ENCODE results near the gene PKM.
A peak's percentile ranks its signal among the peaks of the same experiment; 100 is the strongest.

Gene PKM

DNA sequence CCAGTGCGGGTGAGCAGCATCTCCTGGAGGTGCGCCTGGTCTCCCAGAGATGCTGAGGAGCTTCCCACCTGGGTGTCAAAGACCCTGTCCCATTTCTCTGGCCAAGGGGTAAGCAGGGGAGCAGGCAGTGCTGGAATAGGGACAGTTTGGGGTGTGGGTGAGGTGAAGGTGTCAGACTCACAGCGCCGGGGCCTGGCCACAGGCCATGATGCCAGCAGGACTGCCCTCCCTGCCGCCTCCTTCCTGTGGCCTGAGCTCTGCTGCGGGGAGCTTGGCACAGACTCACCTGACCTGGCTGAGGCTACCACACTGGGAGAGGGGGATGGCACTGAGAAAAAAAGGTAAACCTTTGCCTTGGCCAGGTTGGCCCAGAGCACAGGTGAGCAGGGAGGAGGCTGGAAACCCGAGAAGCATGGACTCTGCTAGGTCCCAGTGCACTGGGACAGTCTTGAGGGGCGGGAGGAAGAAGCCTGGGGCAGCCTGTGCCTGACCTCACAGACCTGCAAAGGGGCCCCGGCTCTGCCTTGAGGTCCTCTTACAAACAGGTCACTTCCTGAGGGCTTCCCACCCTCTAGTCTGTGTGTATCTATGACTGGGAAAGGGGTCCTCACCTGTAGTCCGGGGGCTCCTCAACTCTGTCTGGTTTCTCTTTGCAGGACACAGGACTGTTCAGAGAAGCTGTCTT is 61.6 kb downstream of the PKM start:
- intact Hi-C loops (cut with DNase I), result no loop called here
- DNase-seq, result peak in 1 of 42 donors; percentile 26

DNA sequence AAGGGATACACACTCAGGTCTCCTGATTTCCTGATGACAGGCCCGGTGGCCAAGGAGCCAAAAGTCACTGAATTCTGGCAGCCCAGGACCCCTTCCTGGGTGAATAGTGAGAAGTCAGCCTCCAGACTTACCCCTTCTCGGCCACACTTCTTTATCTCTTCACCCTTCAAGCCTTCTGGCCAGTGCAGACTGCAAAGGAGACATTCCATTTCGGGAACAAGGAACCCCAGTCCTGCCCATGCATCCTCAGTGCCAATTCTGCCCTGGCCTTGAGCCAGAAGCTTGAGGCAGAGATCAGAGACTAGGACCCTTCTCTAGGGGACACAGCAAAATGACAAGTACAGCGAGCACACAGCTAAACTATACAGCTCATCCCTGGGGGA is 62.2 kb downstream of the PKM start:
- intact Hi-C loops (cut with DNase I), result no loop called here
- DNase-seq, result no peak

DNA sequence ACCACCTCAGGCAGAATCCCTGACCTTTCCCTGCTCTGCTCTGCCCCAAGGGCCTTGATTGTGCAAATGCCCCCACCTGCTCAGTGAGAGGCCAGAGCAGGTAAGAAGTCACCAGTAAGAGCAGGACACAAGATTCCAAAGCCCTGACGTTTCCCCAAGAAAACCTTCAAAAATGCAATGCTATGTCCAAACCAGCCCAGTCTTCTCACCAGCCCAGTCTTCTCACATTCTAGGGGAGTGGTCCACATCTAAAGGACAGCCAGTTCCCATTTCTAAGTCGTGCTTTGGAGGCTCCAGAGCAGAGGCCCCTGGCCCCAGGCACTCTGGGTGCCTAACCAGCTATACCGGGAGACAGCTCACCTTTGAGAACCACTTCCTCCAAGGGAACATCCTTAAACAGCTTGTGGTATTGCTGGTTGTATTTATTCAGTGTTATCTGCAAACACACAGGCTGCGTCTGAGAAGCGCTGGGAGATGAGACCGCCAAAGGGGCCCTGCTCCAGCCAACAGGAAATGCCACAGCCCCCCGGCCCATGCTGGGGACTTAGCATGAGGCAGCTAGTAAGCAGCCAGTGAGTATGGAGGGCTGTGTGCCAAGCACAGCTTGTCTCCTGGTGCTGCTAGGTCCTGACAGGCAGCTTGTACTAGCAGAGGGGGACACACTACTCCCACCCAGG is 62.7 kb downstream of the PKM start:
- intact Hi-C loops (cut with DNase I), result no loop called here
- no peak for DNase-seq

DNA sequence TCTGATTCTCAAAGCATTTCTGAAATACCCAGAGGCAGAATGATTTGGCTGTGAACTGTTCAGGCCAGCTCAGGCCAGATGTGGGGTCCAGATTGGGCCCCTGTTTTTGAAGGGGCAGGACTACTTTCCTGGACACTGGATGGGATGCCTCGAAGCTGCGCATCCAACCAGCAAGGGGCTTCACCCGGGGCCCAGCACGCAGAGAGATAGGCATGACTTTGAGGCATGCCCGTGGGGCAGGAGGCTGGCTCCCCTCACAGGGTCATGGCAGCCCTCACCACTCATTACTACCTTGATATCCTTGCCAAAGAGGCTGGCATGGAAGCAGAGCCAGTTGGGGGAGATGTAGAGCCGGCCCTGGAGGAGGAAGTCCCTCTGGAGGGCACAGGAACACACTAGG is 63.5 kb downstream of the PKM start:
- DNase-seq, result no peak
- intact Hi-C loops (cut with DNase I), result no loop called here

DNA sequence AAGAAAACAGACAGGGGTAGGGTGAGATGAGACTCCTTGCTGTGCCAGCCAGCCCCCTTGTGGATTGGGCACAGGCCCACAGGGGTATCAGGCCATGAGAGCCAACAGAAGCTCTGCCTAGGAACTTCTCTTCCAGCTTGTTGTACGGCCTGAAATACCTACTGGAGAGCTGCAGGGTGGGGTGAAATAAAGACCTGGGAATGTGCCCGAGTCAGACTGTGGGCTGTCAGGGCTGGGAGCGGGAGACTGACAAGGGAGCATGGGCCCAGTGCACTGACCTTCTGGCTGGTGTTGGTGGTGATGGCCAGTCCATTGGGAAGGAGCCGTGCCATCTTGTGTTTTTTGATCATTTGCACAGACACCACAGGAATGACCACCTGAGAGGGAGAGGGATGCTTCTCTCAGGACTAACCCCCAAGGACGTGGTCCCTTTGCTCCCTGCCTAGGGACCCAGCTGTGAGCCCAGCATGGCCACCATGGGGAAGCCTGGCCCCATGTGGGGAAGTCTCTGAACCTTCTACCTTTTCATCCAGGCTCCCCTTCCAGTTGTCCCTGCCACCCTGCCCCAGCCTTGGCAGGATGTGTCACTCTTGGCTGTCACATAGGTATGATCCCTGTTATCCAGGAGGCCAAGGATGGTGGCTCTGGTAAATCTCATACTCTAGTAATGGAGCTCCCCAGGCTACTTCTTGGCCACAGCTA is 64.1 kb downstream of the PKM start:
- no peak for DNase-seq
- intact Hi-C loops (cut with DNase I), result no loop called here

DNA sequence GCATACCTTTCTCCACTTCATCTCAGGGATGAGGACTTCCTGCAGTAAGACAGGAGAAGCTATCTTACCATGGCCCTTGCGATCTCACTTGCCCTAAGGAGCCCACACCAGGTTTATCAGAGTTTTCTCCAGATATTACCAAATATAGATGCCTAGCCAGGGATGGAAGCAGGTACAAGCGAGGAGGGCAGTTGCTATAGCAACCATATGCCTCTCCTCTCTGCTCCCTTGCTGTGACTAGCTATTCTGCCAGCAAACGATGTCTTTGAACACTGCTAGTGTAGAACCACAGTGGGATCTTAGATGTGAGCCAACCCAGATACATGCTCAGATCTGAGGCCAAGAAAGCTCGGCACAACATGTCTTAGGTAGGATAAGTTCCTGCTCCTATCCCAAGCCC is 67.3 kb downstream of the PKM start:
- peak in 24 of 42 donors; percentile 8 to 87 (median 54) for DNase-seq
- intact Hi-C loops (cut with DNase I), result no loop called here

DNA sequence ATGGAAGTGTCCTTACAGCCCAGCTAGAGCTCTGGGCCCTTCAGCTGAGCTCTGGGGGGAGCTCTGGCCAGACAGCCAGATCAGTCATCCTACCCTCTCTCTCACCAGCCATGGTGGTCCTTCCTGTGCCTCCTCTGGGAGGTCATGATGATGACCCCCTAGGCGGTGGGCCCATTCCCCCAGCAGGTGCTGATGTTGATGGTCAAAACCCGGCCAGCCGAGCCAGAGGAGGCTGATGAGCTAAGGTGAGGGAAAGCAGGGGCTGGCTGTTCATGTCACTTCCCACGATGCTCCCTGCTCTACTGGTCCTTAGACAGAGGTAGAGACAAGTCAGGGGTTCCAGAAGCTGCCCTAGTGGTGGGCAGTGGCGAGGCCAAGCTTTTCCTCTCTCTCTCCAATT is 68.4 kb downstream of the PKM start:
- intact Hi-C loops (cut with DNase I), result no loop called here
- DNase-seq, result peak in 1 of 42 donors; percentile 14

DNA sequence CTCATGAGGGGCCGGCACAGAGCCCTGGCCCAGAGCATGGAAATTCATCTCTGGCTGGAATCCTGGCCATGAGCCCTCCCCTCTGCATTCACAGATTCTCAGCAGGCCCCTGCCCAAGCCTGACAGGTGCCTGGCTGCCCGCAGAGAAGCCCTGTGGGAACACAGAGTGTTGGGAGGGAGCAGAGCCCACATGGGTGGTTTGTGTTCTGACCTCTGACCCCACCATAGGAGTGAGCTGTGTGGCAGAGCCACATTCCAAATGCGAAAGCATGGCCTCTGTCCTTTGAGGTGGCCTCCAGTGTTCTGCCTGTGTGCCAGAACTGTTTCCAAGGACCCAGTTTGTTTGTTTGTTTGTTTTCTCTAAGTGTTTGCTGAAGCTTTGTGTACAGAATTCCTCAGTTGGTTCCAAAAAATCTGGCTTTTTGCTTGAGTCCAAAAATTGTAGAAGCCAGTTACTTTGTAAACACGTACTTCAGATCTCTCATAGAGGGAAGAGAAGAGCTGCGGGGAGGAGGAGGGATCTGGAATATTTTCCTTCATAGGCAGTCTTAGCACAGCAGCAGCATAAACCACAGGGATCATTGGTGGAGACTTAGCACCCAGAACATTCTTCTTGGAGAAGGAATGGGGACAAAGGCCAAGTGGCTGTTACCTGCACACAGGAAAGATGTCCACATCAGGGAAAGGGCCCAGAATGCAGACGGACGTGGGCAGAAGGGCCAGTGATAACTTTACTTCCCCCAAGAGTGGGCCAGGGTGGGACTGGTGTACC is 69.4 kb downstream of the PKM start:
- DNase-seq, result peak in 6 of 42 donors; percentile 16 to 47 (median 32)
- intact Hi-C loops (cut with DNase I), result no loop called here

DNA sequence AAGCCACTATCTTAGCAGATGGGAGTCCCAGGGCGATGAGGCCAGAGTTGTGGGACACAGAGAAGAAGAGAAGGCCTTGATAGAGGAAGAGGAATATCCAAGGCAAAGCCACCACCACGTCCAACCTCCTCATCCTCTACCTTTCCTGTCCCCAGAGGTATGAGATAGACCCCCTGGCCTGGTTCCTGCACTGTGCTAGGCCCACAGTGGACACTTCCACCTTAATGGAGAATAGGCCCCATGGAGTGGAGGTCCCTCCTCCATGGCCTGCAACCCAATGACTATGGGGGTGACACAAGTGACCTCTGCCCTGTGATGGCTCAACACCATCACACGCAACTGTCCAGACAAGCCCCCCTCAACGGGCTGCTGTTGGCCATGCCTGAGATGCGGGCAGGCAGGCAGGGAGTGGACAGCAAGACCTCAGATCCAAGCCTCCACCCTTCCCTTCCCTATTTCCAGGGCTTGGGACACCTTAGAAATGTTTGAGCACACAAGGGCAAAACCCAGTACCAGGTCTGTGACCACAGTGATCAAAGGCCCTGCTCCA is 70.2 kb downstream of the PKM start:
- peak in 1 of 42 donors; percentile 14 for DNase-seq
- intact Hi-C loops (cut with DNase I), result no loop called here

DNA sequence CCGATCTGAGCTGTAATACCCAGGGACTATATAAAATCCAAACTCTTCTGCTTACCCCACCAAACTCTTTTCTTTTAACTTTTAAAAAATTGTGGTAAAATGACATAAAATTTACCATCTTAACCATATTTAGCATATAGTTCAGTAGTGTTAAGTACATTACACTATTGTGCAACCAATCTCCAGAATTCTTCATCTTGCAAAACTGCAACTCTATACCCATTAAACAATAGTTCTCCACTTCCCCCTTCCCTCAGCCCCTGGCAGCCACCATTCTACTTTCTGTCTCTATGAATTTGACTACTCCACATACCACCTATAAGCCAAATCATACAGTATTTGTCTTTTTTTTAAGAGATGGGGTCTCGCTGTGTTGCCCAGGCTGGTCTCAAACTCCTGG is 74.1 kb downstream of the PKM start:
- DNase-seq, result no peak
- intact Hi-C loops (cut with DNase I), result loop anchor here (10.0 kb wide), 3 partner anchors 372 to 712 kb away; no protein-coding TSS in a partner anchor

DNA sequence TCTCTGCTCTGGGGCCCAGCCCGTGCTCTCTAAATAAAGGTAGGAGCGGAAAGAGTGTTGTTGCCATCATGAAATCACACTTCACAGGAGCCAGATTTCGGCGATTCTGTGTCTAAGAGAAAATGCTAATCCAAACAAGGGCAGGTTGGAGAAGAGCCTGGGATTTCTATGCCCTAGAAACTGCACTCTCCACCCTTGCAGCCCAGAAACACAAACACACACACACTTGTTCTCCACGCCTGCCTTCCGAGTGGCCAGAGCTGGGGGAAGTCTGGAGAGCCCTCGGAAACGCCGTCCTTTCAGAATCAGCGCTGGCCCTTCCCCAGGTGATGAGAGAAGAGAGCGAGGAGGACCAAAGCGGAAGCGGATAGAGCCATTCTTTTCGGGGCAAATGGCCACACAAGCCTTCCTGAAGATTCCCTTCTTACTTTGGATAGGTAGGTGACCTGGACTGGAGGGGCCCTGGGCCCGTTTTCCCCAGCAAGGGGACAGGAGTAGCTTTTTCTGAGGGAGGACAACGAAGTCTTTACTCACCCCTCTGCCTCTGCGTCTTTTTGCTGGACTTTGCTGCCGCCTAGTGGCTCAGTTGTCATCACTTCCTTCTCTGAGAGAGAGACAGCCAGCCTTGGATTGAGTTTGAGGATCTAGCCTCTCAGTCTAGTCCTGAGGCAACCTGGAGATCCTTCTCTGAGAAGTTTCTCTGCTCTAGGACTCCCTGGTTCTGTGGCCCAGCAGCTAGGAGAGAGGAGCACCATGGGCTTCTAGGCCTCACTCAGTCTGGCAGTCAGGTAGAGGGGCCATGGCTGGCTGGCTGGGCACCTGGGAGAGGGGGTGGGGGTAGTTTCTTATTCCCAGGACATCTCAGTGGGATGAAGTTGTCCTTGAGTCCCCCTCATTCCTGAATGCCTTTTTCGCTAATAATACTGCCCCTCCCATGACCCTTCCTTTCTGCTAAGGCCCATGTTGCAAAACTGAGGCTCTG is 75.1 kb downstream of the PKM start:
- intact Hi-C loops (cut with DNase I), result loop anchor here (10.0 kb wide), 3 partner anchors 371 to 711 kb away; no protein-coding TSS in a partner anchor
- DNase-seq, result peak; percentile 76 to 96 (median 92)

DNA sequence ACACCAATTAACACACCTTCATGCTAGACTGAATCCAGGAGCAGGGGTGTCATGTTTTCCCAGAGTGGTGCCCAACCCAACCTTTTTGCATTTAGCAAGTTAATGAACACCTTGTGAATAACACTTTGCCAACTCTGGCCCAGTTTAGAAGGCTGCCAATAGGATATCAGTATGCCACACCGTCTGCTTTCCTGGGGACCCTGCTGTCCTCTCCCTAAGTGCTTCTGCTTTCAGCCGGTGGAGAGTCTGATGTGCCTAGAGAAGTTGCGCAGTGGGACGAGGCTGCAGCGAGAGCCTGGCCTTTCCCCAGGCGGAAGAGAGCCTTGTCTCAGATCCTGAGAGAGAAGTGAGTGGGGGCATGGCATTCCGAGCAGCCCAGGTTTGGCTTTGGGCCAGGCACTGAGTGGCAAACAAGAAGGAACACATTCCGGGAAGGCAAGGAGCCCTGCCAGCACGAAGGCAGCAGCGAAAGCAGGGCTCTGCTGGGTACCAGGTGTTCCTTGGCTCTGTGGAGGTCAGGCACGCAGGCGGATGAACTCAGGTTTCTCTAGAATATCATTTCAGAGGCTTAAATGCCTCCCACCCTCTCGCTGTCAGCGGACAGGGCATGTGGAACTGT is 75.9 kb downstream of the PKM start:
- intact Hi-C loops (cut with DNase I), result loop anchor here (10.0 kb wide), 3 partner anchors 370 to 710 kb away; no protein-coding TSS in a partner anchor
- peak; percentile 48 to 89 (median 72) for DNase-seq

DNA sequence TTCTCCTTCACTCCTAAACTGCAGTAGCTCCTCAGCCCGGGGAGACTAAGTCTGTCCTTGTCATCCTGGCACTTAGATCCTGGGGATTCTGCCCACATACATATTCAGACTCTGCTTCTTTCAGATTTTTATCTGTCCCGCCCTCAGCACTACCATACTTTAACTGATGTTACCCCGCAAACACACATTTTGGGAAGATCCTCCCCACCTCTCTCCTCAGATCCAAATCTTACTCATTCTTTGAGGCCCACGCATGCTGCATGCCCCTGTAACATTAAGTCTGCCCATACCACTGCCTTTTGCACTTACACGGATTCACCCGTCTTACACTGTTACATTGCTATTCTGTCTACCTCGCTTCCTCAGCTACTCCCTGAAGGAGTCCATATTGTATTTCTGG is 76.7 kb downstream of the PKM start:
- intact Hi-C loops (cut with DNase I), result loop anchor here (10.0 kb wide), 3 partner anchors 370 to 710 kb away; no protein-coding TSS in a partner anchor

DNA sequence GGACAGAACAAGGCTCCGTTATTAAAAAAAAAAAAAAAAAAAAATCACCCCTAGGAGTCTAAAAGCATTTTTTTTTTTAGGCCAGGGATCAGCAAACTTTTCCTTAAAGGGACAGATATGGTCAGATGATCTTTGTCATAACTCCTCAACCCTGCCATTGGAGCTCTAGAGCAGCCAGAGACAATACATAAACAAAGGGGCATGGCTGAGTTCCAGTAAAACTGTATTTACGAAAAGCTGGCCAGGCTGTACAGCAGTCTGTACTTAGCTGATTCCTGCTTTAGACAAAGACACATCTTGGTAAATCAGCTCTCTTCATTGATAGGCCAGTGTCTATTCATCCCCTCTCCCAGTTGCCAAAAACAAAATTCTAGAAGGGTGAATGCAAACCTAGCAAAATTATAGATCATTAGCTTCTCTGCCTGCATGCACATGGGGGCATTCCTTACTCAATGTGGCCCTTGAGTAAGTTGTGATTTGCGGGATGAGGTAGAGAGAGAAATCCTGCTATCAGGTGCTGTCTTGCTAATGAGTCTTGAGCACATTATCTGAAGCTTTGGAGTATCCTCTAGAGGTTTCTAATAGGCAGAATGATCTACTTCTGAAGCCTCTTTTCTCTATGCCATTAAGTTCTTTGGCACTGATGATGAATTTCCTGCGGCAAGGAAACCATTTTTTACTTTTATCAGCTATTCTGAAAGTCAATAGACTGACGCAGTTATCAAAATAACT is 77.6 kb downstream of the PKM start:
- no peak for DNase-seq
- intact Hi-C loops (cut with DNase I), result loop anchor here (10.0 kb wide), 3 partner anchors 369 to 709 kb away; no protein-coding TSS in a partner anchor

More for the DNA sequence above, 76.7 kb downstream of the PKM start:
- DNase-seq, result peak in 11 of 42 donors; percentile 22 to 75 (median 48)

Measured in head of caudate nucleus (tissue), 42 donors.